H1 (cell line): Measurements from ENCODE around the gene MRM3. TPM values are rescaled to one million over a fixed set of nuclear protein-coding genes. Genes with fewer than 3 reads are reported as not detected.

Experiments used
- CTCF ChIA-PET: fragments of 300-600 bp; sonication (Branson Sonifier 250); formaldehyde crosslinking; loops from one replicate; lab custom pipeline; 2021; ENCODE audit not compliant: partially characterized antibody; lab: Charles Lee
- POLR2A ChIA-PET: fragments of 300-600 bp; sonication (Branson Sonifier 250); formaldehyde crosslinking; loops from one replicate; lab custom pipeline; 2021; ENCODE audit warnings: inconsistent platforms; ENCODE audit not compliant: partially characterized antibody; lab: Charles Lee
- DNase-seq, 2 experiments: peaks; one replicate each; pipeline versions ENCODE4 v3.0.0 to v3.0.0-alpha.2; 2010 to 2022; ENCODE audit warnings: low spot score in 2 of 2, low read depth in 1 of 2, mixed read lengths in 1 of 2
- FAIRE-seq: peaks from 2 replicates; lab custom pipeline; 2011; peaks lifted over from hg19 to GRCh38; lab: Jason Lieb, UNC
- H2AFZ ChIP-seq: 2 replicates; pipeline ENCODE4 v1.8.1; 2012; ENCODE audit warnings: low read length, inconsistent platforms
- H2AK5ac ChIP-seq: 2 replicates; pipeline ENCODE4 v1.6.1; 2013; ENCODE audit warnings: low read depth, low read length
- H2BK120ac ChIP-seq: replicated peaks from 2 replicates; pipeline ENCODE3; 2013; ENCODE audit warnings: low read depth, low read length, inconsistent platforms
- H2BK12ac ChIP-seq: 2 replicates; pipeline ENCODE4 v1.6.1; 2013; ENCODE audit warnings: low read depth, low read length
- H2BK15ac ChIP-seq: 2 replicates; pipeline ENCODE4 v1.6.1; 2013; ENCODE audit warnings: low read length
- H2BK20ac ChIP-seq: 2 replicates; pipeline ENCODE4 v1.6.1; 2013; ENCODE audit warnings: low read length
- H2BK5ac ChIP-seq: 2 replicates; pipeline ENCODE4 v1.6.1; 2013; ENCODE audit warnings: low read depth, low read length
- H3K14ac ChIP-seq: 2 replicates; pipeline ENCODE4 v1.6.1; 2013; ENCODE audit warnings: inconsistent platforms; ENCODE audit not compliant: insufficient read length
- H3K18ac ChIP-seq: 2 replicates; pipeline ENCODE4 v1.6.1; 2013; ENCODE audit warnings: low read length; ENCODE audit errors: extremely low read depth
- H3K23ac ChIP-seq: 2 replicates; pipeline ENCODE4 v1.6.1; 2013; ENCODE audit warnings: inconsistent platforms; ENCODE audit not compliant: insufficient read length
- H3K23me2 ChIP-seq: 2 replicates; pipeline ENCODE4 v1.6.1; 2013; ENCODE audit warnings: low read depth, low read length
- H3K27ac ChIP-seq: 2 replicates; pipeline ENCODE4 v1.6.1; 2011; ENCODE audit warnings: low read depth, low read length, inconsistent platforms
- H3K27me3 ChIP-seq, 4 experiments: replicated peaks in 1 of 4; 1 replicate in 1 of 4; 2 replicates in 3 of 4; pipeline versions ENCODE4 v1.6.1 to v1.8.1; 2011 to 2013; ENCODE audit warnings: low read length in 3 of 4, mild to moderate bottlenecking in 3 of 4, inconsistent platforms in 2 of 4, mixed read lengths in 2 of 4, moderate library complexity in 1 of 4; ENCODE audit not compliant: control insufficient read depth in 3 of 4, insufficient read depth in 3 of 4; ENCODE audit errors: extremely low read depth in 1 of 4
- H3K36me3 ChIP-seq, 4 experiments: 2 replicates each; pipeline versions ENCODE4 v1.6.1 to v1.8.1; 2011 to 2013; ENCODE audit warnings: mild to moderate bottlenecking in 4 of 4, low read length in 3 of 4, moderate library complexity in 2 of 4, control low read depth in 1 of 4, inconsistent platforms in 1 of 4; ENCODE audit not compliant: insufficient read depth in 4 of 4, control insufficient read depth in 2 of 4
- H3K4ac ChIP-seq: replicated peaks from 2 replicates; pipeline ENCODE3; 2013; ENCODE audit warnings: low read length, low read depth, mixed read lengths, inconsistent platforms; ENCODE audit not compliant: insufficient read length
- H3K4me1 ChIP-seq, 4 experiments: replicated peaks in 1 of 4; 1 replicate in 1 of 4; 2 replicates in 3 of 4; pipeline versions ENCODE4 v1.6.1 to v1.8.1; 2011 to 2013; ENCODE audit warnings: low read length in 3 of 4, inconsistent platforms in 2 of 4, mixed read lengths in 1 of 4; ENCODE audit not compliant: insufficient read depth in 4 of 4, control insufficient read depth in 3 of 4
- H3K4me2 ChIP-seq, 2 experiments: 2 replicates each; pipeline versions ENCODE4 v1.6.1 to v1.8.1; 2011 to 2013; ENCODE audit warnings: low read depth in 2 of 2, low read length in 2 of 2, control low read depth in 1 of 2, inconsistent platforms in 1 of 2, mild to moderate bottlenecking in 1 of 2; ENCODE audit not compliant: insufficient read depth in 1 of 2
- H3K4me3 ChIP-seq, 4 experiments: fragments of 200-600, 300-600 bp in 1 of 4; sonication (generic), shearing (Covaris generic), sonication (Bioruptor Twin) in 1 of 4; 2 replicates each; pipeline versions ENCODE4 v1.5.1 to v1.8.1; 2011 to 2016; ENCODE audit warnings: low read length in 4 of 4, low read depth in 3 of 4, control low read depth in 2 of 4, inconsistent platforms in 2 of 4, mild to moderate bottlenecking in 2 of 4, mixed read lengths in 1 of 4, moderate library complexity in 1 of 4; ENCODE audit not compliant: insufficient read depth in 2 of 4; ENCODE audit errors: extremely low read depth in 1 of 4
- H3K56ac ChIP-seq: replicated peaks from 2 replicates; pipeline ENCODE3; 2013; ENCODE audit warnings: low read depth, mild to moderate bottlenecking, mixed read lengths, low read length, inconsistent platforms; ENCODE audit not compliant: insufficient read length
- H3K79me1 ChIP-seq: 2 replicates; pipeline ENCODE4 v1.6.1; 2013; ENCODE audit warnings: low read depth, low read length, control low read depth
- H3K79me2 ChIP-seq, 2 experiments: 2 replicates each; pipeline versions ENCODE4 v1.6.1 to v1.8.1; 2012 to 2013; ENCODE audit warnings: low read length in 2 of 2, mild to moderate bottlenecking in 2 of 2, inconsistent platforms in 1 of 2; ENCODE audit not compliant: insufficient read depth in 2 of 2, control insufficient read depth in 1 of 2
- H3K9ac ChIP-seq, 4 experiments: replicated peaks in 1 of 4; 1 replicate in 1 of 4; 2 replicates in 3 of 4; pipeline versions ENCODE4 v1.6.1 to v1.8.1; 2011 to 2013; ENCODE audit warnings: low read depth in 3 of 4, low read length in 3 of 4, control low read depth in 2 of 4, mild to moderate bottlenecking in 2 of 4, moderate library complexity in 2 of 4, inconsistent platforms in 1 of 4; ENCODE audit errors: extremely low read depth in 1 of 4
- H3K9me3 ChIP-seq, 2 experiments: 2 replicates each; pipeline versions ENCODE4 v1.6.1 to v1.8.1; 2012 to 2013; ENCODE audit warnings: mild to moderate bottlenecking in 2 of 2, moderate library complexity in 2 of 2, control low read depth in 1 of 2, inconsistent platforms in 1 of 2, low read depth in 1 of 2, low read length in 1 of 2, mixed read lengths in 1 of 2; ENCODE audit not compliant: insufficient read depth in 2 of 2
- H4K20me1 ChIP-seq, 2 experiments: replicated peaks in 1 of 2; 2 replicates each; pipeline versions ENCODE3 to v1.8.1; 2011 to 2013; ENCODE audit warnings: inconsistent platforms in 2 of 2, low read length in 2 of 2, mild to moderate bottlenecking in 1 of 2; ENCODE audit not compliant: insufficient read depth in 2 of 2, control insufficient read depth in 1 of 2
- H4K5ac ChIP-seq: 2 replicates; pipeline ENCODE4 v1.6.1; 2013; ENCODE audit warnings: low read length, low read depth, mixed read lengths, inconsistent platforms; ENCODE audit not compliant: insufficient read length
- H4K8ac ChIP-seq: 2 replicates; pipeline ENCODE4 v1.8.0; 2013; ENCODE audit warnings: mild to moderate bottlenecking, moderate library complexity, low read length, inconsistent platforms; ENCODE audit not compliant: insufficient read depth; ENCODE audit errors: extremely low read depth
- H4K91ac ChIP-seq: replicated peaks from 2 replicates; pipeline ENCODE3; 2013; ENCODE audit warnings: low read length, mixed read lengths, inconsistent platforms; ENCODE audit not compliant: insufficient read length
- CREB1 ChIP-seq: IDR thresholded peaks from 2 replicates; pipeline ENCODE4 v1.6.1; 2012; ENCODE audit warnings: inconsistent platforms
- RAD21 ChIP-seq, 2 experiments: IDR thresholded peaks in 1 of 2; conservative IDR thresholded peaks in 1 of 2; 2 replicates each; pipeline ENCODE4 v1.6.1; 2011; ENCODE audit warnings: low read depth in 2 of 2, low read length in 2 of 2, improper control_type of control experiment in 1 of 2, inconsistent platforms in 1 of 2, mild to moderate bottlenecking in 1 of 2, moderate library complexity in 1 of 2
- SUZ12 ChIP-seq: fragments of 200-600 bp; sonication (generic); IDR thresholded peaks from 2 replicates; pipeline ENCODE4 v1.6.1; 2012; ENCODE audit warnings: mild to moderate bottlenecking, inconsistent platforms, low read length, moderate library complexity, mixed read lengths
- TAF7 ChIP-seq: optimal IDR thresholded peaks from 2 replicates; pipeline ENCODE3; 2011; ENCODE audit warnings: low read depth, mild to moderate bottlenecking, inconsistent platforms, low read length, moderate library complexity, borderline replicate concordance
- WGBS, 2 experiments: shearing (Covaris generic) in 1 of 2; methylation state at CpG; one replicate each; pipeline versions ENCODE4 v1.1.6 to v1.1.7; 2013 to 2015; ENCODE audit warnings: low lambda C conversion rate in 2 of 2, mixed read lengths in 2 of 2, inconsistent platforms in 1 of 2, low coverage in 1 of 2, missing lambda C conversion rate in 1 of 2; ENCODE audit not compliant: insufficient replicate concordance in 2 of 2, insufficient coverage in 1 of 2, insufficient read length in 1 of 2; ENCODE audit errors: extremely low coverage in 1 of 2, missing lambda C conversion rate in 1 of 2; 5-methylcytosine and 5-hydroxymethylcytosine counted together
- polyA plus RNA-seq, 7 experiments: library from polyadenylated mRNA; depleted of rRNA in 3 of 7; stranded (reverse) in 5 of 7; unstranded in 2 of 7; fragments of >200 nt in 5 of 7; fragments of 200-250 nt in 2 of 7; gene quantifications; 1 replicate in 5 of 7; 2 replicates in 1 of 7; 4 replicates in 1 of 7; pipeline versions ENCODE4 v1.2.1 to v1.2.3, GENCODE V29; 2011 to 2013; ENCODE audit warnings: missing spikeins in 2 of 7, mixed read lengths in 2 of 7
- total RNA-seq: library from RNA; stranded (reverse); fragmentation: NEBNext Ultra II Directional; extraction: Animal tissue kit (Norgen Biotek cat#: 25700); gene quantifications from 2 replicates; pipeline ENCODE4 v1.2.1, GENCODE V29; 2021
- TF ChIP-seq, protein P1 (sequence below): IDR thresholded peaks from 2 replicates; pipeline ENCODE4 v1.6.1; 2012; ENCODE audit warnings: low read length, inconsistent platforms

The MRM3 gene
- total and polyA plus RNA-seq, 2 of the 8 experiments (the other 6 are each of a cell fraction or from before 2014, with no cell fraction given) = 10.1 to 20.8 TPM

DNA sequence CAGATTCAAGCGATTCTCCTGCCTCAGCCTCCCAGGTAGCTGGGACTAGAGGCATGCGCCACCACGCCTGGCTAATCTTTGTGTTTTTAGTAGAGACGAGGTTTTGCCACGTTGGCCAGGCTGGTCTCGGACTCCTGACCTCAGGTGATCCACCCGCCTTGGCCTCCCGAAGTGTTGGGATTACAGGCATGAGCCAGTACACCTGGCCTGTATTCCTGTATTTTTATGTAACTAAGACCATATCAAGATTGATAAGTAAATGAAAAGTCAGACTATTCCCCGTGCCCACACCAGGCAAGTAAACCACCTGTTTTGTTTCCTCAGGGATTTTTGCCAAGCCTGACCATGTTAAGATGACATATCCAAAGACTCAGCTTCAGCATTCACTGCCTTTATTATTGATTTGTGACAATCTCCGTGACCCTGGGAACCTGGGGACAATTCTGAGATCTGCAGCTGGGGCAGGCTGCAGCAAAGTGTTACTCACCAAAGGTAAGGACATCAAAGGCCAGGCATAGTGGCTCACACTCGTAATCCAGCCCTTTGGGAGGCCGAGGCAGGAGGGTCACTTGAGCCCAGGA lies 5.6 kb downstream of the MRM3 start:
- Histone ChIP-seq H3K79me1 (peaks cover 2% of the 10 kb centered on the region), H2AFZ (no peak overlapping the region), H3K4me1 (peaks cover 0 to 8% (median 3%) of the 10 kb centered on the region in 4 experiments; a peak in 4 of 7 replicates), H3K9ac (no peak overlapping the region), H4K8ac (no peak overlapping the region), H3K27ac (no peak overlapping the region), H4K5ac (no peak overlapping the region), H3K4ac (no peak overlapping the region), H3K23ac (no peak overlapping the region), H3K23me2 (0 out of 2 replicates have a peak, but pooled peaks cover 2% of the 10 kb centered on the region), H3K4me2 (no peak overlapping the region), H2BK12ac (no peak overlapping the region), H4K20me1 (peaks cover 5 to 9% of the 10 kb centered on the region in 2 experiments)
- no peak for DNase-seq
- WGBS, 2 experiments = 94% methylated on average over 12 of the region's 12 CpGs; no CpG with 5 or more reads in 1 of the 2 experiments
- TF ChIP-seq TAF7 (no peak), SUZ12 (no peak), CREB1 (no peak), RAD21 (IDR thresholded peaks at IDR 0.05 in 1 of 2, conservative IDR thresholded peaks at IDR 0.05 in 1 of 2; ENCODE audit: low read depth in 2 of 2, low read length in 2 of 2) (no peak)
- TF ChIP-seq, protein P1, sequence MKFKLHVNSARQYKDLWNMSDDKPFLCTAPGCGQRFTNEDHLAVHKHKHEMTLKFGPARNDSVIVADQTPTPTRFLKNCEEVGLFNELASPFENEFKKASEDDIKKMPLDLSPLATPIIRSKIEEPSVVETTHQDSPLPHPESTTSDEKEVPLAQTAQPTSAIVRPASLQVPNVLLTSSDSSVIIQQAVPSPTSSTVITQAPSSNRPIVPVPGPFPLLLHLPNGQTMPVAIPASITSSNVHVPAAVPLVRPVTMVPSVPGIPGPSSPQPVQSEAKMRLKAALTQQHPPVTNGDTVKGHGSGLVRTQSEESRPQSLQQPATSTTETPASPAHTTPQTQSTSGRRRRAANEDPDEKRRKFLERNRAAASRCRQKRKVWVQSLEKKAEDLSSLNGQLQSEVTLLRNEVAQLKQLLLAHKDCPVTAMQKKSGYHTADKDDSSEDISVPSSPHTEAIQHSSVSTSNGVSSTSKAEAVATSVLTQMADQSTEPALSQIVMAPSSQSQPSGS = no peak
- TF ChIP-seq, all 59 proteins: peak for 0
- no peak overlapping the region for H4K91ac ChIP-seq
- ChIA-PET CTCF (interaction anchor here (1.5 to 17.5 kb wide), 3 partner anchors 191 to 209 kb away, joined by 4 to 258 read pairs (median 7); partner anchors contain the start of genes NXN and TIMM22), POLR2A (interaction anchor here (1.4 to 2.1 kb wide), 2 partner anchors 8 to 9 kb away, joined by 3 to 6 read pairs; no protein-coding TSS in a partner anchor)
- no peak overlapping the region for H2BK5ac ChIP-seq
- H3K79me2 ChIP-seq = peaks cover 4 to 29% of the 10 kb centered on the region in 2 experiments; a peak in 3 of 4 replicates
- H3K36me3 ChIP-seq = peaks cover 4 to 30% (median 15%) of the 10 kb centered on the region in 4 experiments; a peak in 7 of 8 replicates
- H3K9me3 ChIP-seq = no peaks in the 10 kb centered on the region
- no peak overlapping the region for H2BK20ac ChIP-seq
- no peak overlapping the region for H2BK15ac ChIP-seq
- no peak for FAIRE-seq
- H3K27me3 ChIP-seq = no peaks in the 10 kb centered on the region
- H3K18ac ChIP-seq = no peak overlapping the region
- H2AK5ac ChIP-seq = no peak overlapping the region
- no peak overlapping the region for H3K4me3 ChIP-seq
- no peak overlapping the region for H2BK120ac ChIP-seq
- no peak overlapping the region for H3K14ac ChIP-seq
- no peak overlapping the region for H3K56ac ChIP-seq
